ENCODE data around the gene RFLNA.
A peak's percentile ranks its signal among the peaks of the same experiment; 100 is the strongest.

RFLNA gene

GRCh38 chr12:124264879-124265278 lies 30.0 kb upstream of the RFLNA start:
- H3K4me3 ChIP-seq (ENCODE audit: low read depth in 1 of 5, low read length in 5 of 5) = no peak overlapping the region
- peaks cover 0 to 5% (median 0%) of the 10 kb centered on the region in 5 donors for H3K9me3 ChIP-seq (ENCODE audit: control insufficient read depth in 5 of 5, low read length in 5 of 5)
- H3K27me3 ChIP-seq (ENCODE audit: control insufficient read depth in 5 of 5, insufficient read depth in 4 of 5, low read length in 5 of 5) = peaks cover 0 to 5% (median 5%) of the 10 kb centered on the region in 5 donors

GRCh38 chr12:124267205-124267778 lies 27.6 kb upstream of the RFLNA start:
- H3K27me3 ChIP-seq (ENCODE audit: control insufficient read depth in 5 of 5, insufficient read depth in 4 of 5, low read length in 5 of 5) = peaks cover 0 to 5% (median 3%) of the 10 kb centered on the region in 5 donors
- H3K9ac ChIP-seq (ENCODE audit: low read length in 5 of 5) = no peak overlapping the region
- no peak overlapping the region for H3K4me3 ChIP-seq (ENCODE audit: low read depth in 1 of 5, low read length in 5 of 5)
- peaks cover 0 to 12% (median 0%) of the 10 kb centered on the region in 5 donors for H3K4me1 ChIP-seq (ENCODE audit: control insufficient read depth in 5 of 5, insufficient read depth in 5 of 5, low read length in 5 of 5)
- no peaks in the 10 kb centered on the region for H3K36me3 ChIP-seq (ENCODE audit: control insufficient read depth in 5 of 5, insufficient read depth in 5 of 5, low read length in 5 of 5)
- no peak overlapping the region for H3K27ac ChIP-seq (ENCODE audit: low read depth, low read length)
- H3K9me3 ChIP-seq (ENCODE audit: control insufficient read depth in 5 of 5, low read length in 5 of 5) = peaks cover 0 to 5% (median 0%) of the 10 kb centered on the region in 5 donors

More at GRCh38 chr12:124264879-124265278, 30.0 kb upstream of the RFLNA start:
- Histone ChIP-seq H3K27ac (ENCODE audit: low read depth, low read length) (no peak overlapping the region), H3K36me3 (ENCODE audit: control insufficient read depth in 5 of 5, insufficient read depth in 5 of 5, low read length in 5 of 5) (no peaks in the 10 kb centered on the region), H3K9ac (ENCODE audit: low read length in 5 of 5) (no peak overlapping the region), H3K4me1 (ENCODE audit: control insufficient read depth in 5 of 5, insufficient read depth in 5 of 5, low read length in 5 of 5) (peaks cover 0 to 12% (median 0%) of the 10 kb centered on the region in 5 donors)

GRCh38 chr12:124270671-124271070 lies 24.2 kb upstream of the RFLNA start:
- H3K27ac ChIP-seq (ENCODE audit: low read depth, low read length) = no peak overlapping the region
- H3K4me3 ChIP-seq (ENCODE audit: low read depth in 1 of 5, low read length in 5 of 5) = no peak overlapping the region
- no peaks in the 10 kb centered on the region for H3K36me3 ChIP-seq (ENCODE audit: control insufficient read depth in 5 of 5, insufficient read depth in 5 of 5, low read length in 5 of 5)
- peaks cover 0 to 12% (median 2%) of the 10 kb centered on the region in 5 donors for H3K4me1 ChIP-seq (ENCODE audit: control insufficient read depth in 5 of 5, insufficient read depth in 5 of 5, low read length in 5 of 5)
- peaks cover 0 to 3% (median 0%) of the 10 kb centered on the region in 5 donors for H3K27me3 ChIP-seq (ENCODE audit: control insufficient read depth in 5 of 5, insufficient read depth in 4 of 5, low read length in 5 of 5)
- no peak overlapping the region for H3K9ac ChIP-seq (ENCODE audit: low read length in 5 of 5)
- peaks cover 0 to 5% (median 3%) of the 10 kb centered on the region in 5 donors for H3K9me3 ChIP-seq (ENCODE audit: control insufficient read depth in 5 of 5, low read length in 5 of 5)

GRCh38 chr12:124273630-124274029 lies 21.3 kb upstream of the RFLNA start:
- no peak overlapping the region for H3K27ac ChIP-seq (ENCODE audit: low read depth, low read length)
- peaks cover 0 to 11% (median 2%) of the 10 kb centered on the region in 5 donors for H3K4me1 ChIP-seq (ENCODE audit: control insufficient read depth in 5 of 5, insufficient read depth in 5 of 5, low read length in 5 of 5)
- no peaks in the 10 kb centered on the region for H3K36me3 ChIP-seq (ENCODE audit: control insufficient read depth in 5 of 5, insufficient read depth in 5 of 5, low read length in 5 of 5)
- H3K27me3 ChIP-seq (ENCODE audit: control insufficient read depth in 5 of 5, insufficient read depth in 4 of 5, low read length in 5 of 5) = peaks cover 2 to 18% (median 16%) of the 10 kb centered on the region in 5 donors
- no peak overlapping the region for H3K9ac ChIP-seq (ENCODE audit: low read length in 5 of 5)
- H3K4me3 ChIP-seq (ENCODE audit: low read depth in 1 of 5, low read length in 5 of 5) = no peak overlapping the region
- peaks cover 0 to 5% (median 3%) of the 10 kb centered on the region in 5 donors for H3K9me3 ChIP-seq (ENCODE audit: control insufficient read depth in 5 of 5, low read length in 5 of 5)

- Histone ChIP-seq H3K36me3 (ENCODE audit: control insufficient read depth in 5 of 5, insufficient read depth in 5 of 5, low read length in 5 of 5) (no peaks in the 10 kb centered on the region), H3K27ac (ENCODE audit: low read depth, low read length) (no peak overlapping the region), H3K27me3 (ENCODE audit: control insufficient read depth in 5 of 5, insufficient read depth in 4 of 5, low read length in 5 of 5) (peaks cover 9 to 36% (median 25%) of the 10 kb centered on the region in 5 donors), H3K4me3 (ENCODE audit: low read depth in 1 of 5, low read length in 5 of 5) (no peak overlapping the region), H3K9me3 (ENCODE audit: control insufficient read depth in 5 of 5, low read length in 5 of 5) (peaks cover 0 to 4% (median 3%) of the 10 kb centered on the region in 5 donors), H3K4me1 (ENCODE audit: control insufficient read depth in 5 of 5, insufficient read depth in 5 of 5, low read length in 5 of 5) (peaks cover 0 to 19% (median 5%) of the 10 kb centered on the region in 5 donors), H3K9ac (ENCODE audit: low read length in 5 of 5) (no peak overlapping the region)
These were observed 18.6 kb upstream of the RFLNA start for GRCh38 chr12:124276337-124276736.

- H3K36me3 ChIP-seq (ENCODE audit: control insufficient read depth in 5 of 5, insufficient read depth in 5 of 5, low read length in 5 of 5) = no peaks in the 10 kb centered on the region
- H3K9ac ChIP-seq (ENCODE audit: low read length in 5 of 5) = no peak overlapping the region
- H3K9me3 ChIP-seq (ENCODE audit: control insufficient read depth in 5 of 5, low read length in 5 of 5) = peaks cover 0 to 5% (median 3%) of the 10 kb centered on the region in 5 donors
- no peak overlapping the region for H3K27ac ChIP-seq (ENCODE audit: low read depth, low read length)
- peaks cover 0 to 19% (median 5%) of the 10 kb centered on the region in 5 donors for H3K4me1 ChIP-seq (ENCODE audit: control insufficient read depth in 5 of 5, insufficient read depth in 5 of 5, low read length in 5 of 5)
- no peak overlapping the region for H3K4me3 ChIP-seq (ENCODE audit: low read depth in 1 of 5, low read length in 5 of 5)
- peaks cover 9 to 36% (median 25%) of the 10 kb centered on the region in 5 donors for H3K27me3 ChIP-seq (ENCODE audit: control insufficient read depth in 5 of 5, insufficient read depth in 4 of 5, low read length in 5 of 5)
These were observed 17.3 kb upstream of the RFLNA start for GRCh38 chr12:124277394-124278241.

- Histone ChIP-seq H3K27ac (ENCODE audit: low read depth, low read length) (no peak overlapping the region), H3K36me3 (ENCODE audit: control insufficient read depth in 5 of 5, insufficient read depth in 5 of 5, low read length in 5 of 5) (no peaks in the 10 kb centered on the region), H3K9me3 (ENCODE audit: control insufficient read depth in 5 of 5, low read length in 5 of 5) (peaks cover 0 to 5% (median 3%) of the 10 kb centered on the region in 5 donors), H3K9ac (ENCODE audit: low read length in 5 of 5) (no peak overlapping the region), H3K27me3 (ENCODE audit: control insufficient read depth in 5 of 5, insufficient read depth in 4 of 5, low read length in 5 of 5) (peaks cover 9 to 40% (median 25%) of the 10 kb centered on the region in 5 donors), H3K4me1 (ENCODE audit: control insufficient read depth in 5 of 5, insufficient read depth in 5 of 5, low read length in 5 of 5) (peaks cover 0 to 18% (median 5%) of the 10 kb centered on the region in 5 donors), H3K4me3 (ENCODE audit: low read depth in 1 of 5, low read length in 5 of 5) (no peak overlapping the region)
These were observed 16.3 kb upstream of the RFLNA start for GRCh38 chr12:124278389-124279101.

GRCh38 chr12:124279315-124279714 lies 15.6 kb upstream of the RFLNA start:
- H3K4me3 ChIP-seq (ENCODE audit: low read depth in 1 of 5, low read length in 5 of 5) = no peak overlapping the region
- no peak overlapping the region for H3K27ac ChIP-seq (ENCODE audit: low read depth, low read length)
- peaks cover 9 to 41% (median 25%) of the 10 kb centered on the region in 5 donors for H3K27me3 ChIP-seq (ENCODE audit: control insufficient read depth in 5 of 5, insufficient read depth in 4 of 5, low read length in 5 of 5)
- H3K9ac ChIP-seq (ENCODE audit: low read length in 5 of 5) = no peak overlapping the region
- peaks cover 2 to 7% (median 3%) of the 10 kb centered on the region in 5 donors for H3K9me3 ChIP-seq (ENCODE audit: control insufficient read depth in 5 of 5, low read length in 5 of 5)
- H3K4me1 ChIP-seq (ENCODE audit: control insufficient read depth in 5 of 5, insufficient read depth in 5 of 5, low read length in 5 of 5) = peaks cover 0 to 15% (median 3%) of the 10 kb centered on the region in 5 donors
- no peaks in the 10 kb centered on the region for H3K36me3 ChIP-seq (ENCODE audit: control insufficient read depth in 5 of 5, insufficient read depth in 5 of 5, low read length in 5 of 5)

GRCh38 chr12:124279846-124280360 lies 15.0 kb upstream of the RFLNA start:
- Histone ChIP-seq H3K9ac (ENCODE audit: low read length in 5 of 5) (no peak overlapping the region), H3K9me3 (ENCODE audit: control insufficient read depth in 5 of 5, low read length in 5 of 5) (peaks cover 3 to 13% (median 8%) of the 10 kb centered on the region in 5 donors), H3K4me3 (ENCODE audit: low read depth in 1 of 5, low read length in 5 of 5) (peak overlapping the region in 2 of 5 donors; percentile 13 to 30), H3K27me3 (ENCODE audit: control insufficient read depth in 5 of 5, insufficient read depth in 4 of 5, low read length in 5 of 5) (peaks cover 9 to 41% (median 25%) of the 10 kb centered on the region in 5 donors), H3K4me1 (ENCODE audit: control insufficient read depth in 5 of 5, insufficient read depth in 5 of 5, low read length in 5 of 5) (peaks cover 0 to 15% (median 3%) of the 10 kb centered on the region in 5 donors), H3K36me3 (ENCODE audit: control insufficient read depth in 5 of 5, insufficient read depth in 5 of 5, low read length in 5 of 5) (no peaks in the 10 kb centered on the region), H3K27ac (ENCODE audit: low read depth, low read length) (no peak overlapping the region)
